Mesenchymal stem cell (in vitro differentiated cells and primary cell): ENCODE results near the gene SH3TC1. TPM values are rescaled to one million over a fixed set of nuclear protein-coding genes. Genes with fewer than 3 reads are reported as not detected.
A peak's percentile ranks its signal among the peaks of the same experiment; 100 is the strongest.

Experiments used
- DNase-seq: peaks from one replicate; pipeline ENCODE4 v3.0.0-alpha.2; 2013
- H2AFZ ChIP-seq: one replicate; pipeline ENCODE4 v1.6.1; 2013; ENCODE audit warnings: low read depth, mild to moderate bottlenecking, control low read depth, inconsistent platforms, low read length, moderate library complexity
- H2AK5ac ChIP-seq: 2 replicates; pipeline ENCODE4 v1.6.1; 2013; ENCODE audit warnings: low read length, moderate library complexity, mild to moderate bottlenecking, inconsistent platforms; ENCODE audit not compliant: severe bottlenecking
- H2BK120ac ChIP-seq: one replicate; pipeline ENCODE4 v1.6.1; 2013; ENCODE audit warnings: low read depth, mild to moderate bottlenecking, inconsistent platforms, low read length, moderate library complexity
- H2BK12ac ChIP-seq, 2 experiments: one replicate each; pipeline ENCODE4 v1.6.1; 2013; ENCODE audit warnings: inconsistent platforms in 2 of 2, low read length in 2 of 2, mild to moderate bottlenecking in 2 of 2, moderate library complexity in 2 of 2, control low read depth in 1 of 2
- H2BK15ac ChIP-seq: one replicate; pipeline ENCODE4 v1.6.1; 2013; ENCODE audit warnings: mild to moderate bottlenecking, low read depth, inconsistent platforms; ENCODE audit not compliant: poor library complexity, severe bottlenecking
- H2BK5ac ChIP-seq: 2 replicates; pipeline ENCODE4 v1.6.1; 2013; ENCODE audit warnings: low read depth, mild to moderate bottlenecking, low read length, control low read depth, inconsistent platforms; ENCODE audit not compliant: poor library complexity, severe bottlenecking
- H3K14ac ChIP-seq, 2 experiments: one replicate each; pipeline ENCODE4 v1.6.1; 2013; ENCODE audit warnings: inconsistent platforms in 2 of 2, low read length in 2 of 2, control low read depth in 1 of 2, mild to moderate bottlenecking in 1 of 2, moderate library complexity in 1 of 2
- H3K18ac ChIP-seq, 2 experiments: one replicate each; pipeline ENCODE4 v1.6.1; 2013; ENCODE audit warnings: inconsistent platforms in 2 of 2, low read length in 2 of 2, control low read depth in 1 of 2, low read depth in 1 of 2, mild to moderate bottlenecking in 1 of 2
- H3K23ac ChIP-seq, 2 experiments: one replicate each; pipeline ENCODE4 v1.6.1; 2013; ENCODE audit warnings: inconsistent platforms in 2 of 2, low read length in 2 of 2, mild to moderate bottlenecking in 2 of 2, moderate library complexity in 2 of 2, control low read depth in 1 of 2
- H3K27ac ChIP-seq: 2 replicates; pipeline ENCODE4 v1.5.1; 2013; ENCODE audit warnings: mild to moderate bottlenecking, moderate library complexity, low read length, control low read depth, inconsistent platforms; ENCODE audit not compliant: poor library complexity, severe bottlenecking
- H3K27me3 ChIP-seq, 2 experiments: 2 replicates each; pipeline versions ENCODE4 v1.6.1 to v1.7.0; 2013; ENCODE audit warnings: low read length in 2 of 2, mild to moderate bottlenecking in 2 of 2, moderate library complexity in 2 of 2, control low read depth in 1 of 2, inconsistent platforms in 1 of 2; ENCODE audit not compliant: control insufficient read depth in 1 of 2, insufficient read depth in 1 of 2
- H3K36me3 ChIP-seq, 2 experiments: 2 replicates each; pipeline versions ENCODE4 v1.6.1 to v1.7.0; 2013; ENCODE audit warnings: low read length in 2 of 2, control low read depth in 1 of 2, inconsistent platforms in 1 of 2, low read depth in 1 of 2, mild to moderate bottlenecking in 1 of 2; ENCODE audit not compliant: insufficient read depth in 2 of 2, control insufficient read depth in 1 of 2
- H3K4ac ChIP-seq, 2 experiments: one replicate each; pipeline ENCODE4 v1.6.1; 2013; ENCODE audit warnings: inconsistent platforms in 2 of 2, low read length in 2 of 2, mild to moderate bottlenecking in 2 of 2, moderate library complexity in 2 of 2, control low read depth in 1 of 2, low read depth in 1 of 2
- H3K4me1 ChIP-seq: 2 replicates; pipeline ENCODE4 v1.6.1; 2013; ENCODE audit warnings: low read depth, low read length, control low read depth; ENCODE audit not compliant: control insufficient read depth, insufficient read depth
- H3K4me2 ChIP-seq: 2 replicates; pipeline ENCODE4 v1.6.1; 2013; ENCODE audit warnings: low read length, mild to moderate bottlenecking, inconsistent platforms; ENCODE audit not compliant: poor library complexity, severe bottlenecking
- H3K4me3 ChIP-seq, 2 experiments: 2 replicates each; pipeline versions ENCODE4 v1.5.1 to v1.7.0; 2013; ENCODE audit warnings: low read length in 2 of 2, mild to moderate bottlenecking in 2 of 2, control low read depth in 1 of 2, low read depth in 1 of 2; ENCODE audit not compliant: insufficient read depth in 1 of 2
- H3K79me1 ChIP-seq: replicated peaks from 2 replicates; pipeline ENCODE4 v1.6.1; 2013; ENCODE audit warnings: mild to moderate bottlenecking, control low read depth, low read length, inconsistent platforms; ENCODE audit not compliant: poor library complexity, severe bottlenecking
- H3K9ac ChIP-seq: 2 replicates; pipeline ENCODE4 v1.7.0; 2013; ENCODE audit warnings: mild to moderate bottlenecking, low read length, moderate library complexity
- H3K9me3 ChIP-seq: 2 replicates; pipeline ENCODE4 v1.7.0; 2013; ENCODE audit warnings: mild to moderate bottlenecking, low read length; ENCODE audit not compliant: control insufficient read depth
- H4K8ac ChIP-seq: one replicate; pipeline ENCODE4 v1.6.1; 2013; ENCODE audit warnings: inconsistent platforms, mild to moderate bottlenecking, low read length, moderate library complexity
- H4K91ac ChIP-seq: one replicate; pipeline ENCODE4 v1.6.1; 2013; ENCODE audit warnings: mild to moderate bottlenecking, low read length, inconsistent platforms
- WGBS: methylation state at CpG from one replicate; pipeline ENCODE4 v1.1.7; 2013; ENCODE audit warnings: mixed read lengths; 5-methylcytosine and 5-hydroxymethylcytosine counted together
- polyA plus RNA-seq, 2 experiments: library from polyadenylated mRNA; stranded (reverse); fragments of 200-250 nt; gene quantifications; one replicate each; pipeline ENCODE4 v1.2.3, GENCODE V29; 2013

Gene SH3TC1
- 8.0 TPM for polyA plus RNA-seq (2013, experiment 1 of 2)
- 7.6 TPM for polyA plus RNA-seq (2013, experiment 2 of 2)

DNA sequence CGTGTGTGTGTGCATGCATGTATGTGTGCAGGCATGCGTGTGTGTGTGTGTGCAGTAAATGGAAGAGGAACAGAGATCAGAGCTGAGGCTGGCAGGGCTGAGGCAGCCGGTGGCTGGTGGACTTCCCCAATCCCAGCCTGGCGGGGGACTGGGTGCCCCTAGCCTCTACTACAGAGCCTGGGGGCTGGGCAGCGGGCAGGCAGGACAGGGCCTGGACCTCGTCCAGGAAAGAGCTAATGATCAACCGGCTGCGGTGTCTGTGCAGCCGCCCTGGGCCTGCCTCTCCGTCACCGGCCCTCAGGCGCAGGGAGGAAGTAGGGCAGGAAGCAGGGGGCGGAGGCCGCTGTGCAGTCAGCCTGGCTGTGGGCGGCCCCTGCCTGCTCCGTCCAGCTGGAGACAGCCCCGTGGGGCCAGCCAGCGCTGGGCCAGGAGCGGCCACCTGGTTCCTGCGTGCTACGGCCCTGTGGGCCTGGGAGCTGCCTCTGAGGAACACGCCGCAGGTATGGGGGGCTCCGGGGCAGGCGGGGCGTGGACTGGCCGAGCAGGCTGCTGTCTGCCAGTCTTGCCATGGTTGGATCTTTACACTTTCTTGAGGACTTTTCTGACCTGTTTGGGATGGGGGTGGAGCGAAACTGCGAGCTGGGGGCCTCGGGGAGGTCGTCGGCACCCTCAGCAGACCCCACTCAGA is at the start of gene SH3TC1:
TSS of gene SH3TC1 (plus strand) at position 385 of the 688 bp plus-strand sequence. CDS start 5,905 bp downstream, outside the sequence.
- peaks cover 0 to 6% of the 10 kb centered on the region in 2 experiments for H3K36me3 ChIP-seq
- peak; percentile 94 for DNase-seq
- H2BK120ac ChIP-seq, result peak within 1 kb of the TSS; percentile 96
- H3K4me3 ChIP-seq, result peak within 1 kb of the TSS; percentile 45 to 73
- peaks cover 62% of the 10 kb centered on the region for H3K4me1 ChIP-seq
- H3K79me1 ChIP-seq, result peaks cover 25% of the 10 kb centered on the region
- peak within 1 kb of the TSS in 1 of 2 experiments; percentile 14 for H3K23ac ChIP-seq
- H3K4me2 ChIP-seq, result peak within 1 kb of the TSS; percentile 71
- peak within 1 kb of the TSS; percentile 98 for H4K91ac ChIP-seq
- peak within 1 kb of the TSS; percentile 7 for H2AFZ ChIP-seq
- WGBS, result 22% methylated on average over 32 of the region's 32 CpGs
- H3K18ac ChIP-seq, result peak within 1 kb of the TSS; percentile 95 to 97
- H3K4ac ChIP-seq, result peak within 1 kb of the TSS; percentile 90 to 92
- peak within 1 kb of the TSS; percentile 80 for H3K9ac ChIP-seq
- H4K8ac ChIP-seq, result peak within 1 kb of the TSS; percentile 97
- H3K27me3 ChIP-seq, result peaks cover 0 to 23% of the 10 kb centered on the region in 2 experiments
- peak within 1 kb of the TSS; percentile 88 for H2AK5ac ChIP-seq
- no peaks in the 10 kb centered on the region for H3K9me3 ChIP-seq
- H3K27ac ChIP-seq, result peak within 1 kb of the TSS; percentile 18
- peak within 1 kb of the TSS in 1 of 2 experiments; percentile 96 for H3K14ac ChIP-seq
- peak within 1 kb of the TSS; percentile 99 for H2BK15ac ChIP-seq
- H2BK12ac ChIP-seq, result peak within 1 kb of the TSS; percentile 97 to 98
- peak within 1 kb of the TSS; percentile 8 for H2BK5ac ChIP-seq

DNA sequence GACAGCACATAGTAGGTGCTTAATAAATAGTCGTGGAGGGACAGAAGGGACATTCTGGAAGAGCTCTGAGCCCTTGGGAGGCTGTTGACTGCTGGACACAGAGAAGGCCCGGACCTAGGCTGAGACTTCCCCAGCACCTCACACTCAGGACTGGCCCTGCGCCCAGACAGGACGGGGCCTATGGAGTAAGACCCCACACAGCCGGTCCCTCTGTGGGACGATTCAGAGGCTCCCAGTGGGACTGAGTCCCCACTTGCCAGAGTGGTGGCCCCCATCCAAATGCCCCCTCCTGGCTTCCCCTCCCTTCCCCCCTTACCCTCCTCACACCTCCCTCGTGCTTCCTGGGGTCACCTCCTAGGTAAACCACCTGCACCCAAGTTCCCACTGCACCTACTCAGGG is 49.4 kb upstream of the SH3TC1 start:
- no peak overlapping the region for H3K4me2 ChIP-seq
- no peak overlapping the region for H3K9ac ChIP-seq
- no peak overlapping the region for H2AFZ ChIP-seq
- WGBS, result 84% methylated on average over 6 of the region's 7 CpGs
- no peak overlapping the region for H2AK5ac ChIP-seq
- H3K4ac ChIP-seq, result no peak overlapping the region
- no peak overlapping the region for H2BK120ac ChIP-seq
- no peak overlapping the region for H3K14ac ChIP-seq
- no peak overlapping the region for H3K4me3 ChIP-seq
- no peak overlapping the region for H3K18ac ChIP-seq
- no peaks in the 10 kb centered on the region for H3K9me3 ChIP-seq
- no peaks in the 10 kb centered on the region for H3K79me1 ChIP-seq
- no peak overlapping the region for H3K27ac ChIP-seq
- H3K27me3 ChIP-seq, result peaks cover 77 to 88% of the 10 kb centered on the region in 2 experiments
- no peak overlapping the region for H4K91ac ChIP-seq
- no peak overlapping the region for H2BK5ac ChIP-seq
- H4K8ac ChIP-seq, result no peak overlapping the region
- H3K36me3 ChIP-seq, result no peaks in the 10 kb centered on the region
- no peak overlapping the region for H2BK12ac ChIP-seq
- no peaks in the 10 kb centered on the region for H3K4me1 ChIP-seq
- H3K23ac ChIP-seq, result no peak overlapping the region
- no peak for DNase-seq
- no peak overlapping the region for H2BK15ac ChIP-seq

GRCh38 chr4:8150152-8151090 is 48.7 kb upstream of the SH3TC1 start:
- DNase-seq, result no peak
- Histone ChIP-seq H3K23ac (no peak overlapping the region), H3K9ac (no peak overlapping the region), H3K4me3 (no peak overlapping the region), H2BK120ac (no peak overlapping the region), H3K27ac (no peak overlapping the region), H3K4ac (no peak overlapping the region), H4K91ac (no peak overlapping the region), H4K8ac (no peak overlapping the region), H2AFZ (no peak overlapping the region), H2BK12ac (no peak overlapping the region), H3K18ac (no peak overlapping the region), H3K4me1 (peaks cover 3% of the 10 kb centered on the region), H3K4me2 (no peak overlapping the region), H3K36me3 (no peaks in the 10 kb centered on the region), H2BK5ac (no peak overlapping the region), H2AK5ac (no peak overlapping the region), H3K14ac (no peak overlapping the region), H3K79me1 (no peaks in the 10 kb centered on the region), H3K9me3 (no peaks in the 10 kb centered on the region), H3K27me3 (peaks cover 70 to 89% of the 10 kb centered on the region in 2 experiments), H2BK15ac (no peak overlapping the region)
- 77% methylated on average over 29 of the region's 29 CpGs for WGBS

- Histone ChIP-seq H2BK5ac (no peak overlapping the region), H3K9ac (no peak overlapping the region), H3K36me3 (no peaks in the 10 kb centered on the region), H2BK120ac (no peak overlapping the region), H3K14ac (no peak overlapping the region), H4K91ac (no peak overlapping the region), H3K18ac (no peak overlapping the region), H3K27me3 (peaks cover 65 to 87% of the 10 kb centered on the region in 2 experiments), H2AK5ac (no peak overlapping the region), H3K4me1 (peaks cover 3% of the 10 kb centered on the region), H2AFZ (no peak overlapping the region), H2BK12ac (no peak overlapping the region), H3K4me3 (no peak overlapping the region), H3K4ac (no peak overlapping the region), H3K9me3 (no peaks in the 10 kb centered on the region), H3K79me1 (no peaks in the 10 kb centered on the region), H4K8ac (no peak overlapping the region), H2BK15ac (no peak overlapping the region), H3K23ac (no peak overlapping the region), H3K4me2 (no peak overlapping the region), H3K27ac (no peak overlapping the region)
- no peak for DNase-seq
- WGBS, result 86% methylated on average over 15 of the region's 15 CpGs
These were observed 47.9 kb upstream of the SH3TC1 start for GRCh38 chr4:8151165-8151650.
